H1 (cell line): ENCODE data around the gene ZNF697.
"Not testable (repeated sequence)": the region's sequence is repeated elsewhere in the genome, so short reads cannot be mapped to it uniquely, and the experiment has no call there.

Experiments used
- CHD1 ChIP-seq: IDR thresholded peaks from 2 replicates; pipeline ENCODE4 v1.6.1; 2012; ENCODE audit warnings: low read depth, low read length, improper control_type of control experiment
- CHD2 ChIP-seq: IDR thresholded peaks from 2 replicates; pipeline ENCODE4 v1.6.1; 2012; ENCODE audit warnings: low read length, improper control_type of control experiment
- CTCF ChIP-seq, 3 experiments: IDR thresholded peaks; 1 replicate in 2 of 3; 2 replicates in 1 of 3; pipeline versions ENCODE4 v1.5.1 to v1.6.1; 2011; ENCODE audit warnings: low read length in 3 of 3, mild to moderate bottlenecking in 3 of 3, inconsistent platforms in 2 of 3, low read depth in 1 of 3, moderate library complexity in 1 of 3; ENCODE audit not compliant: insufficient read depth in 1 of 3; ENCODE audit errors: control extremely low read depth in 1 of 3
- E2F6 ChIP-seq: IDR thresholded peaks from 2 replicates; pipeline ENCODE4 v1.6.1; 2012; ENCODE audit warnings: inconsistent platforms
- KDM1A ChIP-seq: fragments of 200-600, 300-600 bp; sonication (generic); IDR thresholded peaks from 2 replicates; pipeline ENCODE4 v1.7.1; 2016; ENCODE audit warnings: mild to moderate bottlenecking, low read length, borderline replicate concordance
- MAX ChIP-seq: IDR thresholded peaks from 2 replicates; pipeline ENCODE4 v1.6.1; 2012; ENCODE audit warnings: inconsistent platforms
- POLR2A ChIP-seq, 2 experiments: IDR thresholded peaks; 1 replicate in 1 of 2; 2 replicates in 1 of 2; pipeline ENCODE4 v1.6.1; 2011; ENCODE audit warnings: low read depth in 2 of 2, low read length in 2 of 2, mild to moderate bottlenecking in 2 of 2; ENCODE audit errors: control extremely low read depth in 1 of 2
- SIN3A ChIP-seq, 2 experiments: IDR thresholded peaks in 1 of 2; conservative IDR thresholded peaks in 1 of 2; 2 replicates each; pipeline ENCODE4 v1.6.1; 2011 to 2012; ENCODE audit warnings: low read length in 2 of 2, improper control_type of control experiment in 1 of 2, low read depth in 1 of 2, mild to moderate bottlenecking in 1 of 2
- YY1 ChIP-seq: IDR thresholded peaks from 2 replicates; pipeline ENCODE4 v1.6.1; 2011; ENCODE audit warnings: low read depth, mild to moderate bottlenecking, low read length

- TF ChIP-seq CTCF (IDR thresholded peaks at IDR 0.05; ENCODE audit: control extremely low read depth in 1 of 3, insufficient read depth in 1 of 3, low read depth in 1 of 3, low read length in 3 of 3); KDM1A; SIN3A (conservative IDR thresholded peaks at IDR 0.05 in 1 of 2, IDR thresholded peaks at IDR 0.05 in 1 of 2; ENCODE audit: low read depth in 1 of 2, low read length in 2 of 2); CHD1; CHD2; MAX; E2F6; YY1; POLR2A (IDR thresholded peaks at IDR 0.05; ENCODE audit: control extremely low read depth in 1 of 2, low read depth in 2 of 2, low read length in 2 of 2): not testable (repeated sequence)
These were observed 39.2 kb downstream of the ZNF697 start for GRCh38 chr1:119608816-119609215.
